Pons (tissue), 1 donor: ENCODE measurements around the gene PTPRN2.
"Not testable (repeated sequence)": the region's sequence is repeated elsewhere in the genome, so short reads cannot be mapped to it uniquely, and the experiment has no call there.

ENCODE experiments used
- DNase-seq: peaks from one replicate; pipeline ENCODE4 v3.0.0-alpha.2; 2016; ENCODE audit warnings: low spot score

Gene PTPRN2

GRCh38 chr7:158279539-158280447, 307.8 kb downstream of the PTPRN2 start:
- DNase-seq, result no peak

DNA sequence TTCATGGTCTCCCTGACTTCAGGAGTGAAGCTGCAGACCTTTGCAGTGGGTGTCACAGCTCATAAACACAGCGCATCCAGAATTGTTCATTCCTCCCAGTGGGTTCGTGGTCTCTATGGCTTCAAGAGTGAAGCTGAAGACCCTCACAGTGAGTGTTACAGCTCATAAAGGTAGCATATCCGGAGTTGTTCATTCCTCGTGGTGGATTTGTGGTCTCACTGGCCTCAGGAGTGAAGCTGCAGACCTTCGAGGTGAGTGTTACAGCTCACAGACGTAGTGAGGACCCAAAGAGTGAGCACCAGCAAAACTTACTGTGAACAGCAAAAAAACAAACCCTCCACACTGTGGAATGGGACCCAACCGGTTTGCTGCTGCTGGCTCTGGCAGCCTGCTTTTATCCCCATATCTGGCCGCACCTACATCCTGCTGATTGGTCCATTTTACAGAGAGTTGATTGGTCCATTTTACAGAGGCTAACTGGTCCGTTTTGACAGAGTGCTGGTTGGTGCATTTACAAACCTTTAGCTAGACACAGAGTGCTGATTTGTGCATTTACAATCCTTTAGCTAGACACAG, 308.8 kb downstream of the PTPRN2 start:
- DNase-seq, result no peak

- no peak for DNase-seq
These were observed 310.1 kb downstream of the PTPRN2 start for GRCh38 chr7:158277219-158278141.

DNA sequence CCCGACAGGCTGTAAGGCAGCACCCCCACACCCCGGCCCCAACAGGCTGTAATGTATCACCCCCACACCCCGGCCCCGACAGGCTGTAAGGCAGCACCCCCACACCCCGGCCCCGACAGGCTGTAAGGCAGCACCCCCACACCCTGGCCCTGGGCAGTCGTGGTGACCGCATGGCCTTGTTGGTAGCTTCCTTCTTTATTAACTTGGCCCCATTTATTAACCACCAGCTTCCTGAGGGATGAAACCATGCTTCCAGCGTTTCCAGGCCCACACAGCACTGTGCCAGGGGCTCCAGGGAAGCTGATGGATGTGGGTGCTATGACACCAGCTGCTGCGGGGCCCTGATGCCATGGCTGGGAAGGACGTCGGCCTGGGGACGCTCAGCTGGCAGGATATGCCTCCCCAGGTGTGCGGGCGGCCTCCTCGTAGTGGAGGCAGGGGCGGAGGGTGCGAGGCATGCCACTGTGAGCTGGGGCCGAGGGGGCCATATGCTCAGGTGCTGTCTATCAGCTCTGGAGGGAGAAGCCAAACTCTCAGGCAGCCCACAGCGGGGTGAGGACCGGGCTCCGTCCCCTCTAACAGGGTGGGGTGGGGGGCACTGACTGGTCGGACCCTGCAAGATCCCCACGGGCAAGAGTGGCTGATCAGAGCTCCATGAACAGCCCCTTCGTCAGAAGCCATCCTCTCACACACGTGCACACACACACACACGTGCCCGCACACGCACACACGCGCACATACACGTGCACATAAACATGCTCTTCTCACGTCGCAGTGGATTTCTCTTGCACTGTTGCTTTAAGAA, 311.0 kb downstream of the PTPRN2 start:
- DNase-seq, result no peak

DNA sequence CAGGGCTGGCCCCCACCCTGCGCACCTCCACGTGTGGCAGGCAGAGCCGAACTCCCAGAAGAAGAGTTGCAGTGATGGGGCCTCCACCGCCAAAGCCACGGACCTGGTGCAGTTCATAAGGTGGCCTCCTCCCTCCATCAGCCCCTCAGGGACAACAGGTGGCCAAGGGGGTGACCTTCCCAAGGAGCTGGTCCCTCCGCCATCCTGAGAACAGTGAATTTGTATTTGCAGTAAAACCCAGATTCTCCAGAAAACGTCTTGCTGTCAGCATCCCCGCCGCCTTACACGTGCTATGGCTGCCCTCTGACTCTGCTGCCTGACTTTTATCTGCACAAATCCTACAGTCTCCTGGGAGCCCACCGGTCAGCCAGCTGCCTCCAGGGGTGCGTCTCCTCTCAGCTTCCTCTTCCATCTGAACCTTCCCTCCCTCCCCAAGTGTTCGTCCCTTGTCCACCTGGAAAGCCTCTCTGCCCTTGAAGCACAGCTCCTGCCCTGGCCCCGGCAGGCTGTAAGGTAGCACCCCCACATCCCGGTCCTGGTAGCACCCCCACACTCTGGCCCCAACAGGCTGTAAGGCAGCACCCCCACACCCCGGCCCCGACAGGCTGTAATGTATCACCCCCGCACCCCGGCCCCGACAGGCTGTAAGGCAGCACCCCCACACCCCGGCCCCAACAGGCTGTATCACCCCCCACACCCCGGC, 311.8 kb downstream of the PTPRN2 start:
- DNase-seq, result no peak

DNA sequence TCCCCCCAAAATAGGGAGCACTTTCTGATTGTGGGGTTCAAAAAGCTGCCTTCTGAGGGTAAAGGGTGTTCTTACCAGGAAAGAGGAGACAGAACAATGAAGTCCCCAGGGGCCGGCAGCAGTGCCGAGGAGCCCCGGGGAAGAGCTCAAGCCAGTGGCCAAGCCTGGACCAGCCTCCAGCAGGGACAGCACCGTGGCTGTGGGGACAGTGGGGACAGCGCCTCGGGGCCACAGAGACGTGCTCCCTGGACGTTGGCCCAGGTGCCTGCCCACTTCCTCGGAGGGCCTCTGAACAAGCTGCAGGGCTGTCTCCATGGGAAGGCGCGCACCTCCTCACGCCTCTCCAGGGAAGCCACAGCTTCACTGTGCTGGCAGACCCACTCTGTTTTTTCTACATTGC, 312.6 kb downstream of the PTPRN2 start:
- DNase-seq, result no peak

DNA sequence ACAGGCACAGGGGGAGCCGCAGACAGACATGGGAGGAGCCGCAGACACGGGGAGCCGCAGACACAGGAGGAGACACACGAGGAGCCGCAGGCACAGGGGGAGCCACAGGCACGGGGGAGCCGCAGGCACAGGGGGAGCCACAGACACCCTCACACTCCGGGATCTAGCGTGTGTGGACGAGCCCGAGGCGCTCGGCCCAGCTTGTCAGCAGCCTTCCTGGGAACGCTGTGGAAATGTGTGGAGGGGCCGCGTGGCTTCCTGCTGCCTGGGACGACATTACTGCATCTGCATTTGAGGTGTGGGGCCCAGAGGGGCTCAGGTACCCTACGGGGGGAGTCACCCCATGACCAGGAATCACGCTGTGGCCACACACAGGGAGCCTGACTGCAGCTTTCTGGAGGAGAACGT, 313.2 kb downstream of the PTPRN2 start:
- DNase-seq, result no peak

DNA sequence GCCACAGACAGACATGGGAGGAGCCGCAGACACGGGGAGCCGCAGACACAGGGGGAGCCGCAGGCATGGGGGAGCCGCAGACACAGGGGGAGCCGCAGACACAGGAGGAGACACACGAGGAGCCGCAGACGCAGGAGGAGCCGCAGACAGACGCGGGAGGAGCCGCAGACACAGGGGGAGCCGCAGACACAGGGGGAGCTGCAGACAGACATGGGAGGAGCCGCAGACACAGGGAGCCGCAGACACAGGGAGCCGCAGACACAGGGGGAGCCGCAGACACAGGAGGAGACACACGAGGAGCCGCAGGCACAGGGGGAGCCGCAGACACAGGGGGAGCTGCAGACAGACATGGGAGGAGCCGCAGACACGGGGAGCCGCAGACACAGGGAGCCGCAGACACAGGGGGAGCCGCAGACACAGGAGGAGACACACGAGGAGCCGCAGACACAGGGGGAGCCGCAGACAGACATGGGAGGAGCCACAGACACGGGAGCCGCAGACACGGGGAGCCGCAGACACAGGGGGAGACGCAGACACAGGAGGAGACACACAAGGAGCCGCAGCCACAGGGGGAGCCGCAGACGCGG, 313.8 kb downstream of the PTPRN2 start:
- not testable (repeated sequence) for DNase-seq

- DNase-seq, result no peak
These were observed 314.4 kb downstream of the PTPRN2 start for GRCh38 chr7:158273138-158273651.

DNA sequence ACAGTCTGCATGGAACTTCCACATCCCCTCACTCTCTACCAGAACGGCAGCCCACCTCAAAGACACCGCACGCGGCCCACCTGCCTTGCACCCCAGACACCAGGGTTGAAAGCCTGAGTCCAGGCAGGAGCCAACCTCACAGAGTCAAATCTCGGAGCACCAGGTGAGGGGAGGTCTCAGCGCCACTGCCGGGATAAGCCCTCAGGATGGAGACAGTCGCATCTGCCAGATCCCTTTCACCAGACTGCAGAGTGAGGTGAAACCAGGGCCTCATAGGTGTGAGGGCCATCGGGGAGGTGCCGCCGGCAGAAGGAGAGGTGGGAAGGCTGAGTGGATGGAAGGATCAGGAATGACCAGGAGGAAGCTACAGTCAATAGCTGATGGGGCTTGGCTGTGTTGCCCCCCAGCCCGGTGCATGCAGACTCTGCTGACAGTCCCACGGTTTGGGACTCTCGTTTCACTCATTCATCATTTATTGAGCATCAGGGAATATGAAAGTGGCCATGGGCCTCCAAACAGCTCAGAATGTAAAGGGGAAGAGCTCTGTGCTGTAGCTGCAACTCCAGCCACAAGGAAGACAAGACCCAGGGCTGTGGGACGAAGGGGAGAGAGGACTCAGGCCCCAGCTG, 315.0 kb downstream of the PTPRN2 start:
- no peak for DNase-seq

GRCh38 chr7:158272091-158272490, 315.5 kb downstream of the PTPRN2 start:
- no peak for DNase-seq

DNA sequence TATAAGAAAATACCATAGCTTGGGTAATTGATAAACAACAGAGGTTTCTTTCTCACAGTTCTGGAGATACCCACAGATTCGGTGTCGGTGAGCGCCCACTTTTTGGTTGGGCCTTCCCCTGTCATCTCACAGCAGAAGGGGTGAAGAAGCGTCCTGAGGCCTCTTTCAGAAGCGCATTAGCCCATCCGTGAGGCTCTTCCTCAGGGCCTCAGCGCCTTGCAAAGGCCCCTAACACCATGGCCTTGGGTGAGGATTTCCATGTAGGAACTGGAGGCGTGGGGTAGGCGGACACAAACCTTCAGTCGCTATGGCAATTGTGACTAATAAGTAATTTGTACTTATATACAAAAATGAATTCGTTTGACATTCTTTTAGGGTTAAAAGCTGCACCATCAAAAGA, 316.0 kb downstream of the PTPRN2 start:
- no peak for DNase-seq

- DNase-seq, result no peak
These were observed 316.7 kb downstream of the PTPRN2 start for GRCh38 chr7:158270856-158271413.

GRCh38 chr7:158270106-158270775, 317.4 kb downstream of the PTPRN2 start:
- no peak for DNase-seq

DNA sequence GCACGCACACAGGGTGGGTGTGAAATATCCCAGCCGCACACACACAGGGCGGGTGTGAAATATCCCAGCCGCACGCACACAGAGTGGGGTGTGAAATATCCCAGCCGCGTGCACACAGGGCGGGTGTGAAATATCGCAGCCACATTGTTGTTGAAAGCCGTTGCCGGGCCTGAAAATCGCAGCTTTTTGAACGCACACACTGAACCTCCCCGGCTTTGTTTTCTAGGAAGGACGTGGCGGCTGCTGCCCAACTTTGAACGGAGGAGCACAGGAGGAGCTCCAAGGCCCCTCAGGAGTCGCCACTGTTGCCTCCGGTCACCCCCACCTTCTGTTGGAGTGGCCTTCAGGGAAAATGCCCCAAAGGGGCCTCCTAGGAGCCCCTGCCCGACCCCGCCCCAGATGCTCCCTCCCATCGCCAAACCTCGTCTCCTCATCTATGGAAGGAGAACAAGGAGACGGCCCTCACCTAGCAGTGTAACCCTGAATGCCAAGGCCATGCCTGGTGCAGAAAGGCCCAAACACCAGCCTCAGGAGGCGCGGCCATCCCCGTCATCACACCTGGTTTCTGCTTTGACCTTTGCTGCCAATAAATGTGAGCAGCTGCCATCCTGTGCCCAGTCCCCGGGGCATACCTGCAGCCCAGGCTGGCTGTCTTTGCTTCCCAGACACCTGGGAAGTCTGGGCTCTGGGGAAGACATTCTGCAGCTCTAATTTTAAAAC, 318.6 kb downstream of the PTPRN2 start:
- DNase-seq, result no peak

- no peak for DNase-seq
These were observed 319.7 kb downstream of the PTPRN2 start for GRCh38 chr7:158267742-158268435.
